ENCODE data around the gene DOCK4. TPM values are rescaled to one million over a fixed set of nuclear protein-coding genes. Genes with fewer than 3 reads are reported as not detected.

Gene DOCK4
- total and polyA plus RNA-seq, 2 donors from 2014 or later = 3.2 to 38.9 TPM

- Histone ChIP-seq H3K36me3 (ENCODE audit: control insufficient read depth in 2 of 3, insufficient read depth in 3 of 3, low read length in 3 of 3) (no peaks in the 10 kb centered on the region), H3K4me3 (ENCODE audit: low read length in 3 of 3) (no peak overlapping the region), H3K27me3 (ENCODE audit: control insufficient read depth, insufficient read depth, low read length) (no peaks in the 10 kb centered on the region), H3K27ac (ENCODE audit: low read depth in 2 of 2, low read length in 2 of 2) (no peak overlapping the region), H3K4me1 (ENCODE audit: control insufficient read depth in 2 of 3, insufficient read depth in 2 of 3, low read depth in 1 of 3, low read length in 3 of 3) (peaks cover 4 to 10% (median 6%) of the 10 kb centered on the region in 3 donors), H3K9ac (ENCODE audit: low read length in 3 of 3) (no peak overlapping the region), H3K9me3 (ENCODE audit: control insufficient read depth in 2 of 3, insufficient read depth in 1 of 3, low read length in 3 of 3) (no peaks in the 10 kb centered on the region)
- DNase-seq (no peak), FAIRE-seq (no peak)
- TF ChIP-seq, protein P1, sequence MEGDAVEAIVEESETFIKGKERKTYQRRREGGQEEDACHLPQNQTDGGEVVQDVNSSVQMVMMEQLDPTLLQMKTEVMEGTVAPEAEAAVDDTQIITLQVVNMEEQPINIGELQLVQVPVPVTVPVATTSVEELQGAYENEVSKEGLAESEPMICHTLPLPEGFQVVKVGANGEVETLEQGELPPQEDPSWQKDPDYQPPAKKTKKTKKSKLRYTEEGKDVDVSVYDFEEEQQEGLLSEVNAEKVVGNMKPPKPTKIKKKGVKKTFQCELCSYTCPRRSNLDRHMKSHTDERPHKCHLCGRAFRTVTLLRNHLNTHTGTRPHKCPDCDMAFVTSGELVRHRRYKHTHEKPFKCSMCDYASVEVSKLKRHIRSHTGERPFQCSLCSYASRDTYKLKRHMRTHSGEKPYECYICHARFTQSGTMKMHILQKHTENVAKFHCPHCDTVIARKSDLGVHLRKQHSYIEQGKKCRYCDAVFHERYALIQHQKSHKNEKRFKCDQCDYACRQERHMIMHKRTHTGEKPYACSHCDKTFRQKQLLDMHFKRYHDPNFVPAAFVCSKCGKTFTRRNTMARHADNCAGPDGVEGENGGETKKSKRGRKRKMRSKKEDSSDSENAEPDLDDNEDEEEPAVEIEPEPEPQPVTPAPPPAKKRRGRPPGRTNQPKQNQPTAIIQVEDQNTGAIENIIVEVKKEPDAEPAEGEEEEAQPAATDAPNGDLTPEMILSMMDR (IDR thresholded peaks at IDR 0.05; ENCODE audit: borderline replicate concordance, extremely low read depth, insufficient read depth) = no peak
- intact Hi-C loops (cut with DNase I) = no loop called here
These were observed 124.4 kb downstream of the DOCK4 start for GRCh38 chr7:112081778-112082177.

GRCh38 chr7:112080978-112081377, 125.2 kb downstream of the DOCK4 start:
- TF ChIP-seq, protein P1 (IDR thresholded peaks at IDR 0.05; ENCODE audit: borderline replicate concordance, extremely low read depth, insufficient read depth) = no peak
- intact Hi-C loops (cut with DNase I) = no loop called here
- Histone ChIP-seq H3K4me1 (ENCODE audit: control insufficient read depth in 2 of 3, insufficient read depth in 2 of 3, low read depth in 1 of 3, low read length in 3 of 3) (peaks cover 0 to 6% (median 6%) of the 10 kb centered on the region in 3 donors), H3K27ac (ENCODE audit: low read depth in 2 of 2, low read length in 2 of 2) (peak overlapping the region in 1 of 2 donors; percentile 78), H3K9ac (ENCODE audit: low read length in 3 of 3) (peak overlapping the region in 1 of 3 donors; percentile 47), H3K9me3 (ENCODE audit: control insufficient read depth in 2 of 3, insufficient read depth in 1 of 3, low read length in 3 of 3) (no peaks in the 10 kb centered on the region), H3K27me3 (ENCODE audit: control insufficient read depth, insufficient read depth, low read length) (no peaks in the 10 kb centered on the region), H3K36me3 (ENCODE audit: control insufficient read depth in 2 of 3, insufficient read depth in 3 of 3, low read length in 3 of 3) (no peaks in the 10 kb centered on the region), H3K4me3 (ENCODE audit: low read length in 3 of 3) (peak overlapping the region in 1 of 3 donors; percentile 35)
- DNase-seq (peak in 2 of 5 donors; percentile 41 to 45), FAIRE-seq (no peak)

- H3K9ac ChIP-seq (ENCODE audit: low read length in 3 of 3) = peak overlapping the region in 1 of 3 donors; percentile 47
These were observed 125.8 kb downstream of the DOCK4 start for GRCh38 chr7:112080441-112080840.

More at GRCh38 chr7:112080441-112080840, 125.8 kb downstream of the DOCK4 start:
- peak overlapping the region in 1 of 2 donors; percentile 78 for H3K27ac ChIP-seq (ENCODE audit: low read depth in 2 of 2, low read length in 2 of 2)
- FAIRE-seq = peak; percentile 92
- peak overlapping the region in 1 of 3 donors; percentile 35 for H3K4me3 ChIP-seq (ENCODE audit: low read length in 3 of 3)
- H3K36me3 ChIP-seq (ENCODE audit: control insufficient read depth in 2 of 3, insufficient read depth in 3 of 3, low read length in 3 of 3) = no peaks in the 10 kb centered on the region
- no peaks in the 10 kb centered on the region for H3K9me3 ChIP-seq (ENCODE audit: control insufficient read depth in 2 of 3, insufficient read depth in 1 of 3, low read length in 3 of 3)
- peaks cover 0 to 6% (median 6%) of the 10 kb centered on the region in 3 donors for H3K4me1 ChIP-seq (ENCODE audit: control insufficient read depth in 2 of 3, insufficient read depth in 2 of 3, low read depth in 1 of 3, low read length in 3 of 3)
- intact Hi-C loops (cut with DNase I) = no loop called here
- H3K27me3 ChIP-seq (ENCODE audit: control insufficient read depth, insufficient read depth, low read length) = no peaks in the 10 kb centered on the region
- TF ChIP-seq, protein P1 (IDR thresholded peaks at IDR 0.05; ENCODE audit: borderline replicate concordance, extremely low read depth, insufficient read depth) = no peak
- peak in 3 of 5 donors; percentile 34 to 82 (median 78) for DNase-seq

Measured in kidney (tissue), 14 donors.